ENCODE data around the gene GBX2.

Gene GBX2

DNA sequence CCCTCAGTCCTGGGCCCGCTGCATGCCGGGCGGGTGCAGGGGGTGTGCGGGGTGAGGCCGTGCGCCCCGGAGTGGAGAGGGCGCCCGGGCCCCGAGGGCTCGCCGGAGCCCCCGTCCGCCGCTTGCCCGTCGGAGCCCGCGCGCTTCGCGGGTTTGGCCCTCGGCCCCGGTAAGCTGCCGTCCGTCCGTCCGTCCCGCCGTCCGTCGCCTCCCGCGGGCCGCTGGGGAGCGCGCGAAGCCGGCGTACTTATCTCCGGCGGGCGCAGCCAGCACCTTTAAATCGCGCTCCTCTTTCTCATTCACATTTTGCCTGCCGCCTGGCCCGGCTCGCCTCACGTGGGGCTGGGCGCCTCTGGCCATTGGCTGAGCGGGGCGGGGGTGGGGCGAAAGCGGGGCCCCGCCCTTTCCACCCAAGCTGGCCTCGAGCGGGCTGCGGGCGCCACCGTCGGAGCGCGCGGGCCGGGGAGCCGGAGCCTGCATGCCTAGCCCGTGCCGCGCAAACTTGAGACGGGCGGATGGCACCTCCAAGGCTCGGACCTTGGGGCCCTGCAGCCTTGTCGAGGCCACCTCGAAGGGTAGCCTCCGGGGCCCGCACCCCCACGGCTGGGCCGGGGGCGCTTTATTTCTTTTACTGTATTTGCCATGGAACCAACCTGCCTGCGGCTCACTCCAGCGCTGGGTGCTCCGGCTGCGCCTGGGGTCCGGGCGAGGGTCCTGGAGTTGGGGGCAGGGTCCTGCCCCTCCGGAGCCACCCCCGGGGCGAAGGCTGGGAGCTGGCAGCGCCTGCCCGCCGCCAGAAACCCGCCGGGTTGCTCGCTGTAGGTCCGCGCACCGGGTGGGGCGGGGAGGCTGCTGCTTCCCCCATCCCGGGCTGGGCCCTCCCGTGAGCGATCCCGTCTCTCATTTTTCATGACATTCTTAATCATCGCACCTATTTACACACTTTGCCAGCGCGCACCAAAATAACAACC lies at the start of gene GBX2:
GBX2 (minus strand) TSS at position 277 of the 971 bp plus-strand sequence. CDS start 415 bp downstream, outside the sequence.
- H3K4me3 ChIP-seq (ENCODE audit: low read depth, low read length), result peak within 1 kb of the TSS; percentile 56

DNA sequence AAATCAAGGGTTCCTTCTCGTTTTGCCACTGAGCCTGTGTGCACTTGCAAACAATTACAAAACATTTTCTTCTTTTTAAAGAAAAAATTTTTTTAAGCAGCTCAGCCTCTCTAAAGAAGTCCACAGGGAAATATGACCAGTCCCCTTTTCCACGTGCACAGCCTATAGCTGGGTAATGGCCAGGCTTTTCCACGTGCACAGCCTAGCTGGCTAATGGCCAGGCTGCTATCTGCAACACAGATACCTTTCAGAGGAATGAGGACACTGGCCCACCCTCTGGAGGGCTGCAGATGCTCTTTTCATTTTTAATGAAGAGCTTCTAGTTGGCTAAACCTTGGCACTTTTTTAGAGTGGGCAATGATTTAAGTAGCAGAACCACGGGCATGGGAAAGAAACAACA lies 49.7 kb upstream of the GBX2 start:
- H3K4me3 ChIP-seq (ENCODE audit: low read depth, low read length), result no peak overlapping the region

DNA sequence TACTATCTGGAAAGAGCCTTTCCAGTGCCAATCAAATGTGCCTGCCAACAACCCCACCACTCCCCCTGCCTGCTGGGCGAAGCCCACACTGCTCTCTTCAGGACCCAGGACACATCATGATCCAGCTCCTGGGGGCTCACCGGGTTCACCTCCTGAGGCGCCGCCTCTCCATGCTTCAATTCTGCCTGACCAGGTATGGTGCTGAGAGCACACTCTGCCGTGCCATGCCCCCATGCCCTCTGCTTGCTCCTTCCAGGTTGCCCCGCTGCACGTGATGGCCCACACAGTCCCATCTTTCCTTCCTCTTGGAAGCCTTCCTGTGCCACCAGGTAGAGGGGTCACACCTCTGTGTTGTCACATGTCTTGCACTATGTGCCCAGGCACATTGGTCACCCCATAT lies 48.5 kb upstream of the GBX2 start:
- no peak overlapping the region for H3K4me3 ChIP-seq (ENCODE audit: low read depth, low read length)

DNA sequence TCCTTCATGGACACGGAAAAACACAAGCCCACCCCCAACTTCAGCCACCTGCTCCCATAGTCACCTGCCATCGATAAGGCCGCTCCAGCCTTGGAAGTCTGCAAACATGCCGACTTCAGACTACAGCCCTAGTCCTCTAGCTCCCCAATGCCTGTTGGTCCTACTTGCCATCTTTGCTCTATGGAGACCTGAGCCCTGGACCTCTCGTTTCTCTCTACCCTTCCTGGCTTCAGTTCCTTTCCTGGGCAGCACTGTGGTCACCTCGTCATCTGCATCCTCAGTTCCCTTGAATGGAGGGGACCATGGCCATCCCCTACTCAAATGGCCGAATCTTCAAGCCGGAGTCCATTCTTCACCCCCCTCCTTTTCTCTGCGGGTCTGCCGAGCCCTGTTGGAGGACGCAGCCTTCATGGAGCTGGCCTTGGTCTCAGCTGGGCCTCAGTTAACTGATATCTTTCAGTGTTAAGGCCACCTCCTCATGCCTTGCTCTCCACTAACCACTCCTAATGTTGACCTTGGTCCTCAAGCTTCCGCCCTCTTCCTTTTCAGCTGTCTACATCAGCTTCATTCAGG lies 47.7 kb upstream of the GBX2 start:
- no peak overlapping the region for H3K4me3 ChIP-seq (ENCODE audit: low read depth, low read length)

DNA sequence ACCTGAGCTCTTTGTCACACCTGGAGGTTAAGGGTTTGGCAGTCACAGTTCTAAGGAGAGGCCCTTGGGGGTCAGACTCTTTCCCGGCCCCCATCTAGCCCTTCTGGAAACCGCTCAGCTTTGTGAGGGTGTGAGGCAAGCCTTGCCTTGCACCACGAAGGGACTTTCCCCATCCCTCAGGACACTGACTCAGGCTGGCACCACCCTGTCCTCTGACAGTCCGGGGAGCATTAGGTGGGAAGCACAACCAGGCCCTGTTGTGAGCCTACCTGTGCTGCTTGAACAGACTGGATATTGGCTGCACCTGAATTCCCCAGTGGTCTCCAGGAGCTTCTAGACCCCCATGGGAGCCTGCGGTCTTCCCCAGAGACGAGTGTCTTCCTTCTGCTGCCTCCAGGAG lies 47.0 kb upstream of the GBX2 start:
- H3K4me3 ChIP-seq (ENCODE audit: low read depth, low read length), result no peak overlapping the region

DNA sequence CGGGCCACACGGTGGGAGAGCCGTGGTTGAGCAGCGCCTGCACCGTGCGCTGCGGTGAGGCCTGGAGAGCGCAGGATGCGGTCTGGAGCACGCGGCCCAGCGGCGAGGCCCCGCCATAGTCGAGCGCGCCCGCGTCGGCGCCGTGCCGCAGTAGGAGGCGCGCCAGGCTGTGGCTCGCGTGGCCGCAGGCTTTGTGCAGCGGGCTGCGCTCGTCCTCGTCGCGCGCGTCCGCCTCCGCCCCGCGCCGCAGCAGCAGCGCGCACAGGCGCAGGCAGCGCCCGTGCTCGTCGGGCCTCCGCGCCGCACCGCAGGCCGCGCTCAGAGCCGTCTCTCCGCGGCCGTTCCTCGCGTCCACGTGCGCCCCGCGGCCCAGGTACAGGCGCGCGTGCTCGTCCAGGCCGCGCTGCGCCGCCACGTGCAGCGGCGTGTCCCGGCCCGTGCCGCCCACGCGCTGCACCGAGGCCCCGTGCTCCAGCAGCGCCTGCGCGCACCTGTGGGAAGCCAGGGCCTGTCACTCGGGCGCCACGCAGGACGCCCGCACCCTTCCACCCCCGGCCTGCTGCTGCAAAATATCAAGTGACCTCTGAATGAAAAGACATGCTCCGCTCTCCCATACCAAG lies 46.3 kb upstream of the GBX2 start:
- H3K4me3 ChIP-seq (ENCODE audit: low read depth, low read length), result no peak overlapping the region

DNA sequence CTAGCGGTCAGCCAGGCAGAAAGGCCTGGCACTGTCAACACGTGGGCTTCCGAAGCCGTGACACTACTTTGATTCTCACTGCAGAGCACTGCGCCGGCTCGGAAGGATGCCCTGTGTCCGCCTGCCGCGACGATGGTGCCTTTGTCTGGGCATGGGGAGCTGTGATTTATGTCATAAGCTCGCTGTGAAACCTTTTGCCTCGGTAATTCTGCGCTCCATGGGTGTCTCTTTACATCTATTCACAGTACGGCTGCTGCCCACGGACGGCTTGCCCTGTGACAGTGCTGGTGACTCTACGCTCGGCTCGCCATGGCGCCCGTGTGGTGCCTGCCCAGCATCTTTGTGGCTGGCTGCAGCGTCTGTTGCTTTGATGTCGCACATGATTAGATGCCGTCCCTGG lies 43.1 kb upstream of the GBX2 start:
- no peak overlapping the region for H3K4me3 ChIP-seq (ENCODE audit: low read depth, low read length)

DNA sequence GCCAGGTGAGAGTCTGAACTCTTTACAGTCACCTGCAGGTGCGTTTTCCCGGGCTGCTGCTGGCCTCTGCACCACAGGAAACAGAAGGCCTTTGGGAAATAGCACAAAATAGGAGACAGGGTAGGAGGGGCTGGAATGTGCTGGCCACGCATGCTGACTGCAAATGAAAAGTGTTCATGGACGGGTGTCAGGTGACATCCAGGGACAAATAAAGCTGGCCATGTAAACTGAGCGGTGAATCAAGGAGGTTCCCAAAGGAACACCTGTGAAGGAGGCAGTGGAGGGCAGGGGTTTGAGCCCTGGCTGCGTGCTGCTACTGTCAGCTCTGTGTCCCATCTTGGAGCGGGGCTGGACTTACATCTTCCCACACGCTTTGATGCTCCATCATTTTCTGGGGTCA lies 42.4 kb upstream of the GBX2 start:
- no peak overlapping the region for H3K4me3 ChIP-seq (ENCODE audit: low read depth, low read length)

DNA sequence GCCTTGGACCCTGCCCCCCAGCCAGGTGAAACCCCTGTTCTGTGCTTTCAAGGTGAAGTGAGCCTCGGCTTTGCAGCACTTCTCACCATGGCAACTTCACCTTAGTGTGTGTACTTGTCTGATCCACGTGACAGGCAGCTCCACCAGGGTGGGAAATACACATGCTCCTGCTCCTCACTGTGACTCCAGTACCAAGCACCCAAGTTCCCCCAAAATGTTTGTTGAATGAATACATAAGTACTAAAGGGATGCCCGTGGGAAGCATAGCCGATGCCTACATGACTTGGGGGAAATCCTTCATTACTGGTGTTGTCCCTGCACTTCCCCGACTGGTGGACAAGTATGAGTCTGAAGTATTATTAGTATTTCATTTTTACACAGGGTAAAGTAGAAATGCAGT lies 41.8 kb upstream of the GBX2 start:
- H3K4me3 ChIP-seq (ENCODE audit: low read depth, low read length), result no peak overlapping the region

DNA sequence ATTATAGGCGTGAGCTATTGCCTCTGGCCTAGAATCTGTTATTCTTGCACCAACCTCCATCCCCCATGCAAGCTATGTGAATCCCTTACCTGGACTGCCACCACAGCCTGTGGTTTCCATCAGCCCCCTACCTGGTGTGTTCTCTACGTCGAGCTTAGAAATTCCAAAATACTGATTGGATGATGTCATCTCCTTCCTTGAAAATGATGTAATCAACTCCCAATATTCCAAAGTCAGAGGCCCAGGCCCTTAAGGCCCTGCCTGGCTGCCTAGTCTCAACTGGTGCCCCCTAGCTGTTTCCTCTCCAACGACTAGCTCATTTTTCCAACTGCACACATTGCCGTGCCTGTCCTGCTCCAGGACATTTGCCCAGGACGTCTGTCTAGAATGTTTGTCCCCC lies 41.3 kb upstream of the GBX2 start:
- H3K4me3 ChIP-seq (ENCODE audit: low read depth, low read length), result no peak overlapping the region

DNA sequence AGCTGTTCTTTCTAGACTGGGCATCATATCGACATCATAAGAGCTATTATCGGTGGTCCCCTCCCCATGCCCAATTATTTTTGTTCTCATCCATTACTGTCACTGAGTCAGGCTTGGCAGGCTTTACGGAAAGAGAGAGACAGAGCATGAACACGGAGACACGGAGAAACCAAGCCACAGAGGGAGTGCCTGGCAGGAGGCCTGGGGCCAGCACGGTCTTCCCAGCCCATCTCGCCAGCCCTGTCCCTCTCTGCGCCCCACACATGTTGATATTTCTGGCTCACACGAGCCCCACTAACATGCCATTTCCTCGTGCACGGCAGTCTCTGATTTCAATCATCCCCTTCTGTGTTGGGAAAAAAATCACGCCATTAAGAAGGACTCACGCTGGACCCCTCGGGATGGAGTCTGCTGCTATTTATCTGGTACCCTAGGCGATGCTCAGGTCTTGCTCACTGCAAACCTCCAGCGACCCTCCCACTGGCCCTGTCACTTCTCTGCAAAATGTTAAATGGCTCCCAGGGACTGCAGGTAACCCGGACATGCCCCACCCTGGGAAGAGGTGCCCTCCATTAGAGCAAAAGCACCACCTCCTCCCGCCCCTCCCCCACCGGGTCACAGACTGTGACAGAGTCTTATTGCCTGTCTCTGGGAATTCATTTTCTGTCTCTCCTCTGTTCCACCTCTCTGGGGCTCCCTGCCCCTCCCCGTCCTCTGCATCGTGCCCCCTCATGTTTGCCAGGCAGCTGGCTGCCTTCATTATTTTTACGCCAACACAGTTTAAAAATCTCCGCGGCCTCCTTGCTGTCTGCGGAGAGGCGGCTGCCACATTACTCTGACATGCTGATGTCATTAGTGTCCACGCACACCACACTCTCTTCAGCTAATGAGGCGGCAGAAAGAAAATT lies 40.1 kb upstream of the GBX2 start:
- no peak overlapping the region for H3K4me3 ChIP-seq (ENCODE audit: low read depth, low read length)

DNA sequence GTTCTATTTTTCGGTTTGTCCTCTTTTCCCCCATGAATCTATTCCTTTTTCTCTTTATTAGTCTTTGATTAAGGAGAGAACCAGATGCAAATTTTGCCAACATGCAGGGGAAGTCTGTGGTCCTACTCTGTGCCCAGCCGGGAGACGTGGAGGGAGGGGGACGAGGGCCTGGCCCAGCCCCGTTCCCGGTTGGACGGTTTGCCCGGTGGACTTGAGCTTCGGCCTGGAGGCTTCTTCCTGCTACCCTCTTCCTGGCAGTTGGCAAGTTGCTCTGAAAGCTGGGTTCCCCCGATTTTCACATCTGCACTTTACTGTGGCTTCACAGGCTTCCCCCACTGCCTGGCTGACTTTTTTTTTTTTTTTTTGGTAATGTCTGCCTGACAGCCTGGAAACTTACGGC lies 39.3 kb upstream of the GBX2 start:
- no peak overlapping the region for H3K4me3 ChIP-seq (ENCODE audit: low read depth, low read length)

DNA sequence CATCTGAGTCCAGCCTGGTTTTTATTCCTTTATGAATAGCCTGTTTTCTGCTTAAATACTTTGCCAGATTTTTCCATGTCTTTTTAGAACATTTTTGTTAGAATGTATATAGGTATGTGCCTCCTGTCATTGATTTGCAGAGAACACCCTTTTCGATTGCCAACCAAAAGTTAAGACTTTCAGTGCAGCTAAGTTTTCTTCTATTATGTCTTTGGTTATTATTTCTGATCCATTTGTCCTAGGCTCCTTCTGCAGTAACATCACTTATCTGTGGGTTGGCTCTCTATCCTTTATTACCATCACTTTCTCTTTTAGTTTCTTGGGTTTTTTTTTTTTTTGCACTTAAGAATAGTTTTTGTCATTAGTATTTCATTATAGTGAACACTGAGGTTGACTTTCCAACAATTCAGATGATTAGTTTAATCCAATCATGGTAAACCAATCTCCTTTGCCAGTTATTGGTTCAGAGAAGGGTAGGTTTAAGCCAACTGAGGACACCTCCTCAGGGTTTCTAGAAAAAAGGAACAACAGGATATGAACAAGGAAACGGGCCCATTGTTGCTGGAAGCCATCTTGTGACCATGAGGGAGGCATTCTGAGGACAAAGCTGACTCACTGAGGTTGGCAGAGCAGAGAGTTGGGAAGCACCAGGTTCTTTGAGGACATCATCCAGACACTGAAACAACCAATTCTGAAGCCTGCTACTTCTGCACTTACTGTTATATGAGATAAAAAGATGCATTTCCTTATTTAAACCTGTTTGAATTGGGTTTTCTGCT lies 37.9 kb upstream of the GBX2 start:
- no peak overlapping the region for H3K4me3 ChIP-seq (ENCODE audit: low read depth, low read length)

DNA sequence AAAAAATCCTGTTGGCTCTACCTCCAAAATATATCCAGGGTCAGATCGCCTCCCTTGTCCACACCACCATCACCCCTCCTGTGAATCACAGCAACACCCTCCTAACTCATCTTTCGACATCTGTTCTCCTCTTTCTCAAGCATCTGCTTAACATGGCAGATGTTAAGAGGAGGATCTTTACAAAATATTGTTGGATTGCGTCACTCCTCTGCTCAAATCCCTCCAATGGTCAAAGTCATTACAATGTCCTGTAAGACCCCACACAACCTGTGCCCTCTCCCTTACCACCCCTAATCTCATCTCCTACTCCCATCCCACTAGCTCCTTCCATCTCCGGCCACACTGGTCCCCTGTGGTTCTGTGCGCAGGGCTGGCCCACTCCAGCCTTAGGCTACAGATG lies 36.8 kb upstream of the GBX2 start:
- no peak overlapping the region for H3K4me3 ChIP-seq (ENCODE audit: low read depth, low read length)

DNA sequence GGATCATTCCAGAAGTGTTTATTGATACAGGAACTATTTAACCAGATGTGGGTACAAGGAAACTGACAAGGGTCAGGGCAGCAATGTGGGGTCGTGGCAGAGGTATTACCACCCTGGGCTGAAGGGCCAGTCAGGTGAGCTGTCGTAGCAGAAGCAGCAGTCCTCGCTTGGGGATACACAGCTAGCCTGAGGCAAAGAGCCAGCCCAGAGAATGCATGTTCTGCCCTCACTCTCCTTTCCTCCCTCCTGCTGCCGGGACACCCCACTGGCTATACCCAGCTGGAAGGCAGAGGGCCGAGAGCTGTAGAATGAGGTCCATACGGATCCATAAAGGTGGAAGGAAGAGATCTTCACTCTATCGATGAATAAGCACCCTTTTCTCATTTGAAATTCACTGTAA lies 32.2 kb upstream of the GBX2 start:
- no peak overlapping the region for H3K4me3 ChIP-seq (ENCODE audit: low read depth, low read length)

DNA sequence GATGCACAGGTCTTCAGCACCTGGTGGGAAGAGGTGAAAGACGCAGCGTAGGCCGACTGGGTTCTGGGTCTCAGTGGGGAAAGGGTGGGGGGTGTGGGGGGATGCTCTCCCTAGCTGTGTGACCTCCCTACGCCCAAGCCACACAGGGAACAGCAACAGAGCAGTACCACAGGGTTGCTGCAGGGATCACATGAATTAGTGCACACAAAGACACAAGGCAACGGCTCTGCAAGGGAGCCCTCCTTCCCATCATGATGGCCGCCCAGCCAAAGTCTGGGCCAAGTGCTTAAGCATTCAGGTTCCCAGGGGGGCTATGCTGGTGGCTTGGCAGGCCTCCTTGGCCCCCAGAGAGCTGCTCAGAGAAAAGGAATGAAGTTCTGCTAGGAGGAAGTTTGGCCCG lies 28.2 kb upstream of the GBX2 start:
- H3K4me3 ChIP-seq (ENCODE audit: low read depth, low read length), result no peak overlapping the region

DNA sequence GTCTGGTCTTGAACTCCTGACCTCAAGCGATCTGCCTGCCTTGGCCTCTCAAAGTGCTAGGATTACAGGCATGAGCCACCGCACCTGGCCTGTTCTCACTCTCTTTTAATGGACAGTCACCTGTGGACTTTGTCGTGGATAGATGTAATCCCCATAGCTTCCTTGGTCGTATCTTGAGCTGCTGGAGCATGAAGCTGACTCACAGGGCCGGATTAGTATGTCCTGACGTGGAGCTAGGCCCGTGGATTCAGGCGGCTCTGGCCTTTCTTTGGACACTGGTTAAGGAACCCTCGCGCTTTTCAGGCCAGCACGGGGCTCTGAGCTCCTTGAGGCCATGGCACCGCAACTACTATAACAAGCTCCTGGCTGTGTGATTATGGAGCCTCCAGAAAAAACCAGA lies 27.5 kb upstream of the GBX2 start:
- H3K4me3 ChIP-seq (ENCODE audit: low read depth, low read length), result no peak overlapping the region

DNA sequence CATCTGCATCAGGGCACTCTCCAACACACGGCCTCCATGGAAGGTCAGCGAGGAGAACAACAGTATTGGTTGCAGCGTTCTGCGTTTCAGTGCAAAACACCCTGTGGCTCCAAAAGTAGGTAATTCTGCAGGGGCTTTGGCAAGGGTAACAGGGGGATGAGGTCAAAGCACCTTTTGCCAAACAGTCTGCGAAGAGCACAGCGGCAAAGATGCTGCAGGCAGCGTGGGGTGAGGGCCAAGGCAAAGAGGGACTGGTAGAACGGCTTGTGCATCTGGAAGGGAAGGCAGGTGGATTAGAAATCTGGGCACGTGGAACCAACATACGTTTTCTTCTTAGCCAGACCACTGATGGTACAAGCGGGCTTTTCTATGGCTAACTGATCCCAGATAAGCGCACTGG lies 26.6 kb upstream of the GBX2 start:
- H3K4me3 ChIP-seq (ENCODE audit: low read depth, low read length), result no peak overlapping the region

DNA sequence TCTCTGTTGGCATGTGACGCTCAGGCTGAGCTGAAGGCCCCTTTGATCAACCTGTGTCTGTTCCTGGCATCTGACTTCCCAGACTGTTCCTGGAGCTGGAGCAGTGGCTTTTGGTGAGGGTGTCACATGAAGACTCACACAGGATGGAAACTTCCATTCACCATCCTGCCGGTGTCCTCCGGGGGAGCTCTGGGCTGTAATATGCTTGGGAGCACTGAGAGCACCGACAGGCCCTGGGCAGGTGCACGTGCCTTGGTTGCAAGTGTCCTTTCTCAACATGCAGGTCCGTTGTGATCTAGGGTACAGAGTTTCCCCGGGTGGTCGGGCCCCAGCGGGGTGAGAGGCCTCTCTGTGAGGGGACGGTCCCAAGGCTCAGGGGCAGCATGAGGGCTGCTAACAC lies 24.8 kb upstream of the GBX2 start:
- H3K4me3 ChIP-seq (ENCODE audit: low read depth, low read length), result no peak overlapping the region

DNA sequence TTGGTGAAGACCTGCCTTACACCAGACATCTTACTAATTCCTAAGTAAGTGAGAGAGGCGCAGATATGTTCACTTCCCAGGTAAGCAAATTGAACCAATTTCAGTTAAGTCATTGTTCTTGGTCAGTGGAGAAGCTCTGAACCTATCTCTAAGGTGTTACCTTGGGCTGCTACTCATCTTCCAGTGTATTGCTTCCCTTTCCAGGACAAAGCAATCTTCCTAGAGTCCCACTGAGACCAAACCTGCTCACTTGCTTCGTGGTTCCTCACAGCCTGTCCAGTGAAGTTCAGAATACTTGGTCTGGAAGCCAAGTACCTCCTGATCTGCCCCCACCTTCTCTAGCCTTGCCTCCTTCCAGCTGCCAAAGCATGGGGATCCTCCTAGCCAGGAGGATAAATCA lies 22.5 kb upstream of the GBX2 start:
- no peak overlapping the region for H3K4me3 ChIP-seq (ENCODE audit: low read depth, low read length)
